SU-DHL-6 (cell line): ENCODE data around the gene CCDC9.

Experiments
- EZH2phosphoT487 ChIP-seq: fragments of 200-600 bp; sonication (generic), shearing (Covaris generic); conservative IDR thresholded peaks from 2 replicates; pipeline ENCODE4 v1.6.1; 2018; ENCODE audit warnings: mild to moderate bottlenecking, antibody characterized with exemption, low read length, moderate library complexity, mixed read lengths
- TF ChIP-seq, protein P1 (sequence below): fragments of 200-600 bp; sonication (generic); IDR thresholded peaks from one replicate; pipeline ENCODE4 v1.5.1; 2017; ENCODE audit warnings: antibody characterized with exemption, mild to moderate bottlenecking, low read length, moderate library complexity; ENCODE audit not compliant: insufficient read depth, poor library complexity, severe bottlenecking

DNA sequence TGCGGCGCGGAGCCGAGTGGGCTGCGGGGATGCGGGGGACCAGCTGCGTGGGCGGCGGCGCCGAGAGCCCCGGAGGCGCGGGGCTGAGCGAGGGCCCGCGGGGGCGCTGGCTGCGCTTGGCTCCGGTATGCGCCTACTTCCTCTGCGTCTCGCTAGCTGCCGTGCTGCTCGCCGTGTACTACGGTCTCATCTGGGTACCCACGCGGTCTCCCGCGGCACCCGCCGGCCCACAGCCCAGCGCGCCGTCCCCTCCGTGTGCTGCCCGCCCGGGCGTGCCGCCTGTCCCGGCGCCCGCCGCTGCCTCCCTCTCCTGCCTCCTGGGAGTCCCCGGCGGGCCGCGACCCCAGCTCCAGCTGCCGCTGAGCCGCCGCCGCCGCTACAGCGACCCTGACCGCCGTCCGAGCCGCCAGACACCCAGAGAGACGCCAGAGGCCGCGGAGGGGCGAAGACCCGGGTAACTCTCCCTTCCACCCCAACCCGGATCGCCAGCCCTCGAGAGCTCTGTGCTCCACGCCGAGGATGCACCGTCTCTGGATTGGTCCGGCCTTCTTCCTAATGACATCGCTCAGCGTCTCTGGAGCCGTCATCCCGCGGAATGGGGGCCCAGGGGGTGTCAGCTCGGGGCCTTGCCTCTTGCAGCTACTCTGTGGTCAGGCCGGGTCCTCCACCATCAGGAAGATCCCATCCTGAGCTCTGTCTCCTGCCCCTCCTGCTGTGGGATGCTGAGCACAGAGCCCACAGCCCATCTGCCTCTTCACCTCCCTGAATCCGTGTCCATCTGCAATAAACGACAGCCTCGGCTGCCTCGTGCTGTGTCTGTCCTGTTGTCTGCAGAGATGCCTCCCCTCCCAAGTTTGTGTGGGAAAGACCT, 18.8 kb downstream of the CCDC9 start:
- TF ChIP-seq, protein P1, sequence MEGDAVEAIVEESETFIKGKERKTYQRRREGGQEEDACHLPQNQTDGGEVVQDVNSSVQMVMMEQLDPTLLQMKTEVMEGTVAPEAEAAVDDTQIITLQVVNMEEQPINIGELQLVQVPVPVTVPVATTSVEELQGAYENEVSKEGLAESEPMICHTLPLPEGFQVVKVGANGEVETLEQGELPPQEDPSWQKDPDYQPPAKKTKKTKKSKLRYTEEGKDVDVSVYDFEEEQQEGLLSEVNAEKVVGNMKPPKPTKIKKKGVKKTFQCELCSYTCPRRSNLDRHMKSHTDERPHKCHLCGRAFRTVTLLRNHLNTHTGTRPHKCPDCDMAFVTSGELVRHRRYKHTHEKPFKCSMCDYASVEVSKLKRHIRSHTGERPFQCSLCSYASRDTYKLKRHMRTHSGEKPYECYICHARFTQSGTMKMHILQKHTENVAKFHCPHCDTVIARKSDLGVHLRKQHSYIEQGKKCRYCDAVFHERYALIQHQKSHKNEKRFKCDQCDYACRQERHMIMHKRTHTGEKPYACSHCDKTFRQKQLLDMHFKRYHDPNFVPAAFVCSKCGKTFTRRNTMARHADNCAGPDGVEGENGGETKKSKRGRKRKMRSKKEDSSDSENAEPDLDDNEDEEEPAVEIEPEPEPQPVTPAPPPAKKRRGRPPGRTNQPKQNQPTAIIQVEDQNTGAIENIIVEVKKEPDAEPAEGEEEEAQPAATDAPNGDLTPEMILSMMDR: no peak
- TF ChIP-seq EZH2phosphoT487: no peak
